HG02759 (cell line): ENCODE data around the gene DCLK2.
A peak's percentile ranks its signal among the peaks of the same experiment; 100 is the strongest.
"Not testable (repeated sequence)": the region's sequence is repeated elsewhere in the genome, so short reads cannot be mapped to it uniquely, and the experiment has no call there.

Source experiments
- ATAC-seq: cut with Tn5 transposase; IDR thresholded peaks from one replicate; pipeline ENCODE4 v1.9.1; 2021; ENCODE audit warnings: mild to moderate bottlenecking, moderate library complexity; ENCODE audit not compliant: unreplicated experiment

DCLK2 gene

GRCh38 chr4:150197256-150197655 is 119.0 kb downstream of the DCLK2 start:
- not testable (repeated sequence) for ATAC-seq

GRCh38 chr4:150199056-150199455 is 120.8 kb downstream of the DCLK2 start:
- ATAC-seq = no peak

GRCh38 chr4:150205016-150205415 is 126.8 kb downstream of the DCLK2 start:
- no peak for ATAC-seq

GRCh38 chr4:150206265-150206664 is 128.0 kb downstream of the DCLK2 start:
- no peak for ATAC-seq

- ATAC-seq = no peak
Observed at GRCh38 chr4:150206954-150207353, 128.7 kb downstream of the DCLK2 start.

GRCh38 chr4:150207871-150208270 is 129.6 kb downstream of the DCLK2 start:
- ATAC-seq = no peak

- peak; percentile 71 for ATAC-seq
Observed at GRCh38 chr4:150209140-150209829, 131.0 kb downstream of the DCLK2 start.

- no peak for ATAC-seq
Observed at GRCh38 chr4:150211016-150211415, 132.8 kb downstream of the DCLK2 start.

GRCh38 chr4:150211799-150212445 is 133.7 kb downstream of the DCLK2 start:
- no peak for ATAC-seq

GRCh38 chr4:150212485-150212884 is 134.2 kb downstream of the DCLK2 start:
- no peak for ATAC-seq

- ATAC-seq = peak; percentile 39
Observed at GRCh38 chr4:150212927-150213326, 134.7 kb downstream of the DCLK2 start.

GRCh38 chr4:150215601-150216000 is 137.4 kb downstream of the DCLK2 start:
- no peak for ATAC-seq

- ATAC-seq = no peak
Observed at GRCh38 chr4:150216726-150217125, 138.5 kb downstream of the DCLK2 start.

- no peak for ATAC-seq
Observed at GRCh38 chr4:150217192-150217591, 138.9 kb downstream of the DCLK2 start.

GRCh38 chr4:150217808-150218207 is 139.6 kb downstream of the DCLK2 start:
- no peak for ATAC-seq

- no peak for ATAC-seq
Observed at GRCh38 chr4:150218447-150218846, 140.2 kb downstream of the DCLK2 start.

- ATAC-seq = no peak
Observed at GRCh38 chr4:150219841-150220240, 141.6 kb downstream of the DCLK2 start.

- no peak for ATAC-seq
Observed at GRCh38 chr4:150224896-150225591, 146.8 kb downstream of the DCLK2 start.

- ATAC-seq = no peak
Observed at GRCh38 chr4:150229520-150229919, 151.3 kb downstream of the DCLK2 start.

- ATAC-seq = no peak
Observed at GRCh38 chr4:150230561-150230960, 152.3 kb downstream of the DCLK2 start.

- ATAC-seq = no peak
Observed at GRCh38 chr4:150231107-150231770, 153.0 kb downstream of the DCLK2 start.
